GM21367 (cell line): ENCODE results near the gene MPP1.
A peak's percentile ranks its signal among the peaks of the same experiment; 100 is the strongest.

Experiments used
- ATAC-seq: cut with Tn5 transposase; IDR thresholded peaks from one replicate; pipeline ENCODE4 v1.9.1; 2021; ENCODE audit not compliant: unreplicated experiment

The MPP1 gene

DNA sequence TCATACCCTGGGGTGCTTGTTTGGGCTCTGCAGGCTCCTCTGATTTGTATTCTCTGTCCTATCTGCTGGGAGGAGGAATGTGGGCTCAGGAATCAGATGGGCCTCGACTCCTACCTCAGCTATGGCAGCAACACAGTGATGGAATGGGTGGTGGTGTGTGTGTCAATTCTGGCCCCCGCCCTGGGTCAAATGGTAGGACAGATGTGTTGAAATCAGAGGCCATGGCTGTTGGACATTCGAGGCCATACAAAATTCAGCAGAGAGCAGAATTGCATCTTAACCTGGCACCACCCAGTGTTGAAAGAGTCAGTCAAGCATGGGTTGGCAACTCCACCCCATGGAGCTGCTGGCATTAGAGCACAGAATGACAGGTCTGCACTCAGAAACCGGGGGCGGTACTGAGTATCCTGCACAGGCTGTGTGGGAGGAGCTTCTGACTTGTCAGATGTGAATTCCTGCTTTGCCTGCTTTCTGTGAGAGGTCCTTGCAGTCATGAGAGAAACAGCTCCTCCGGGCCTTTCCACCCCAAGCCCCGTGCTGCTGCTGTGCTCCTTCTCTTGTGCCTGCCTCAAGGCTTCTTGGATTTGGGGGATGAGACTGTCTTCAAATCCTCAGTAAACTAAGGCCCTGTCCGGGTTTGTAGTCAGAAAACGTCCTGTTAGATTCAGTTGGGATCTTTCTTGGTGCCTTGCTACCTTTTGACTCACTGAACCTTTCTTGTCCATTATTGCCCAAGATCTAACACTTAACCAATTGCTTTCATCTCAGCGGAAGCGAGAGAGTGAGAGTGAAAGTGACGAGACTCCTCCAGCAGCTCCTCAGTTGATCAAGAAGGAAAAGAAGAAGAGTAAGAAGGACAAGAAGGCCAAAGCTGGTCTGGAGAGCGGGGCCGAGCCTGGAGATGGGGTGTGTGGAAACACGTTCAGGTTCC, 29.6 kb downstream of the MPP1 start:
- no peak for ATAC-seq

DNA sequence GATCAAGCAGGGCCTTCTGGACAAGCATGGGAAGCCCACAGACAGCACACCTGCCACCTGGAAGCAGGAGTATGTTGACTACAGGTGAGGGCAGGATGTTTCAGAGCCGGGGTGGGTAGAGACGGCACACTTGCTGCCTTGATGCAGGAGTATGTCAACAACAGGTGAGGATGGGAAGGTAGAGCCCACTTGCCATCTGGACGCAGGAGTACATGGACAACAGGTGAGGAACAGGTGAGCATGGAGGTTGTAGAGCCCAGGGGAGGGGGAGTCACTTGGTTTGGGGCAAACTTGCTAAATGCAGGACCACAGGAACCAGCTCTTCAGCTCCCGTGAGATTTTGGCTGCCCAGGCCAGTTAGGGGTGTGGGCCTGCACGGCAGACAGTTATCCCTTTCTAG, 30.7 kb downstream of the MPP1 start:
- no peak for ATAC-seq

DNA sequence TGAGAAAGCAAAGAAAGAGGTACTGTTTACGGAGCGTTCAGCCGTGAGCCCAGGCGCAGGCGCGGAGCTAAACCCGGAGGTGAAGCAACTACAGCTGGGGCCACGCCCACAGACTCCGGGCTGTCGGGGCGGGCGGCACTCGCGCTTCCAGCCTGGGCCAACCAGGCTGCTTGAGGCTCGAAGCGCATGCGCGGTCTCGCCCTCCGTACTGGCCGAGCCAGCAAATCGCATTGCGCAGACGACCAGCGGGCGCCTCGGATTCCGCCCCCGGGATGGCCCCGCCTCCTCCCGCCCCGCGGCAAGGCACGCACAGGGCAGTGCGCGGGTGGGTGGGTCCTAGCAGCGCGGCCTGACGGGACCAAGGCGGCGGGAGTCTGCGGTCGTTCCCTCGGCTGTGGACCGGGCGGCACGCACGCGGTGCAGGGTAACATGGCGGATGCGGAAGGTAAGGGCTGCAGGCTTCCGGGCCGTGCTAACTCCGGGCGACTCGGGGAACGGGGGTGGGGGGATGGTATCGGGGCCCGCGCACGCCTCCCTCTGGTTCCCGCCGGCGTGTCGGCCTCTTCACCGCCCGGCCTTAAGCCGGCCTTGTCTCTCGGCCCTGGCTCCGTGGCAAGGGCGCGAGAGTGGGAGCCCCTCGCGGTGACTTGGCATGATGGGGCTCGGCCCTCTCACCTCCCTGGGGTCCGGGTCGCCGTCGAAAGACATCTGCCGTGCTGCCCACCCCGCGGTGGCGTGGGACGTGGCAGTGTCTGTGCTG, 42.6 kb downstream of the MPP1 start, which contains the start of gene DKC1:
Gene DKC1, plus strand, starts transcription at position 328 of the 760 bp plus-strand sequence. Its CDS starts 102 bp downstream, at position 430.
- peak; percentile 83 for ATAC-seq

DNA sequence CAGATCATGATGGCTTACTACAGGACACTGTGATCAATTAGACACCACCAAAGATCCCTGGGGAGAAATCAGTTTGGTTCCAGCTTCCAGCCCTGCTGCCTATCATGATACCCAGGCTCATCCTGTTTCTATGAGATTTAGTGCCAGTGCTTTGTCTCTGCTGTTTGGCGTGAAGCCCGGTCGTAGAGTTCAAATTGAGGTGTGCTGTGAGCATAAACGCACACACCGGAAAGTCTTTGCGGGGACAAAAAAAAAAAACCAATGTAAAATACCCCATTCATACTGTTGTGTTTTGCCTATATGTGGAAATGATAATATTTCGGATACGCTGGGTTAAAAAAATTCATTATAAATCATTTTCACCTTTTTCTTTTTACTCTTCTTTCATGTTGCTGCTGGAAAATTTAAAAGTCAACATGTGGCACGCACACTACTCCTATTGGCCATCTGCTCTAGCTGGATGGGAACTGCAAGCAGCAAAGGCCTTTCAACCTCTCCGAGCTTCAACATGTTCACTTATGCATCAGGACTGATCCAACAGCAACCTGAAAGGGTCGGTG, 43.2 kb downstream of the MPP1 start:
- ATAC-seq, result no peak

DNA sequence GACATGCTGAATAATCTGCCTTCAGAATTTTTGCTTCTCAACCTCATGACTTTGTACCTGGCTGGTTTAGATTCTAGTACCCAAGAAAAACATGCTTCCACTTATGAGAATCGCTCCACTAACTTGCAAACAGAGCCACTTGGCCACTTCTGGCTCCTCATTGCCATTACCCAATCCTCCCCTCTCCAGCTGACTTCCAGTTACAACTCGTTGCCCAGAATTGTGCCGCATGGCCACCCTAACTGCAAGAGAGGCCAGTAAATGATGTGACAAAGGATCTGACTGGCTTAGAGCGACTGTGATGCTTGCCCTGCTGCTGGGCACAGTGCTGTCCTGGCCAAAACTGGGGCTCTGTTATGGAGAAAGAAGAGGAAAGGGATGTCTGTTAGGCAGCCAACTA, 46.6 kb downstream of the MPP1 start:
- ATAC-seq, result no peak

DNA sequence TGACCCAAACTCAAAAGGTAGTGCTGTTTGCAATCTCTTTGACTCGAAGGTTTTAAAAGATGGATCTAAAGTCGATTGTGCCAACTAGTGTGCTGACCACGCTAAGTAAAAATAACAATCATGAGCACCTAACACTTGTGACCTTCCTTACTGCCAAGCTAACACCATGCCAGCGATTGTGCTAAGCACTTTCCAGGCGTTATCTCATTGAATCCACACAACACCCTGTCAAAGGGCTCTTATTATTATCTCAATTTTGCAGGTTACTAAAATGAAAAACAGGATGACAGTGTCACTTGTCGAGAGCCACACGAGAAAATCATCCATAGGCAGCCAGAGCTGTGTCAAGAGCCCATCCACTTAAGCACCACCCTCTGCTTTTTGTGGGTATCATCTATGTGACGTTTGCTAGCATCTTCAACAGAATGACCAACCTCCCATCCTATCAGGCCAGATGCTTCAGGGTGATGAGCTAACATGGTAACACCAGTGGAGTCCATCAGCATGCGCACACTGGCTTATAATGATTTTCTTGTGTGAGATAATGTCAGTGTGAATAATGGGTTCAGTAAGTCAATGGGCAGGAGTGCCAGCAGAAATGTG, 53.5 kb downstream of the MPP1 start:
- no peak for ATAC-seq

DNA sequence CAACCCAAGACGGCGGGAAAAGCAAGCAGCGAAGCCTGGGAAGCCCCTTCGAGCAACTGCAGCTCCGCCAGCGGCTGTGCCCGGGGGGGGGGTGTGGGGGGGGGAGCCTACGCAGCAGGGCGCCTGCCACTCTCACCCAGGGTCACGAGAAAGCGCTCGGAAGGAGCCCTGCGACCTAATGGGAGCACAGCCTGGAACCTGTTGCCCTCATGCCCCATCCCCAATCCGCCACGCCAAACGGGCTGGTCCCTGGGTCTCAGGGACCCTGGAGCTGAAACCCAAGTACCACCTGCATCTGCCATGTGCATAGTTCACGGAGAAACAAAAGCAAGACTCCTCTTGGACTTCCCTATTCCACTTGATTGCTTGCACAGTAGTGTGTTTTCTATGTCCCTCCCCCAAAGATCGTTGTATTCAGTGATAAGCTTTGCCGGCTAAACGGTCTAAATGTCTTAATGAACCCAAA, 54.0 kb downstream of the MPP1 start:
- ATAC-seq, result no peak

DNA sequence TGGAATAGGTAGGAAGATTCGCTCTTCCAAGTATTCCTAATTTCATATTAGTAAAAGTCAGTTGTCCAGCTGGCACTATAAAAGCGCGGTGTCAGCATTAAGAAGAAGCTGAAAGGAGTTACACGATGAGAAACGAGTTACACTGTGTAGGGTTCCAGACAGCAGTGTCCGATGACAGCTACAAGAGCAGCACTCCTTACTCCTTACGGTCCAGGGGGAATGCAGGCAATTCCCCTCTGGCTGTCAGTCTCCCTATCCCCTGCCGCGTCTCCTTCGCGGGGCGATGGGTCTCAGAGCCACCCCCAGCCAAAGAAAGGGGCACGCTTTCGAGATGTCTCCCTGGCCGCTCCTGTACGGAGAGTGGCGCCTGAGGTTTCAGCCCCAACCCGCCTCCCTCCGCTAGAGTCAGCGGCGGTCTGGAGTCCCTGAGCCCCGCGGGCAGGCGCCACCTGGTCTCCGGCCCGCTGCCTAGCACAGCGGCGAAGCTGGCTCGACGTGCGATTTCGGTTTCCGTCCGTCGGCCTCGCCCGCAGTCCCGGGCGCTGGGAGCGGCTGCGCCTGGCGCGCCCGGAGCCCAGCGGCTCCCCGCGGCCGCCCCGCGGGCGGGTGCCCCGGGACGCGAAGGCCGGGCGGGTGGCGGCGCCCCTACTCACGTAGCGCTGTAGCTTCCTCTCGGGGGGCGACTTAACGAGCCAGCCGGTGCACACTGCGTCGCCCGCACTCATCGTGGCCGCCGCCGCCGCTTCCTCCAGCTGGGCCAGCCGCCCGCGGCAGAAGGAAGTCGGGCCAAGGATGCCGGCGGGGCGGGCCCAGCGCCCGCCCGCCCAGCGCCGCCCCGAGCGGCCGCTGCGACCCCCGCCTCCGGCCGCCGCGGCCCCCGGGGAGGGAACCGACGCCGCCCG, 54.7 kb downstream of the MPP1 start, which contains the start of gene GAB3:
Gene GAB3, minus strand, starts transcription at position 777 of the 902 bp plus-strand sequence. Its CDS starts 52 bp downstream, at position 725.
- peak; percentile 56 for ATAC-seq

DNA sequence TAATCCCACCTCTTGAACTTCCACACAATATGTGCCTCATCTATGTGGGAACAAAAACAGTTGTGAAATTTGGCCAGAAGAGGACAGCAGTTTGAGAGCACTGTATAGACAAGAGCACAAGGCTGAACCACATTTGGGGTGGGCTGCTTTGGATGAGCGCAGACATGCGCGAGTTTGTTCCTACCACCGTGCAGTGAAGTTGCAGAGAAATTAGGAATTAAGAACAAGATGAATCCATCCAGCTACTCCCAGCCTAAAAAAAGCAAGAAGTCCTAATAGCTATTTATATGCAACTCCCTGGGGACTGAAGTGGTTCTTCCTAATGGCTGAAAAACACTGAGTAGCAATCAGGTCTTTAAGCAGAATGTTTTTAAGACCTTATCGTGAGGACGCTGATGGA, 55.4 kb downstream of the MPP1 start:
- ATAC-seq, result no peak

DNA sequence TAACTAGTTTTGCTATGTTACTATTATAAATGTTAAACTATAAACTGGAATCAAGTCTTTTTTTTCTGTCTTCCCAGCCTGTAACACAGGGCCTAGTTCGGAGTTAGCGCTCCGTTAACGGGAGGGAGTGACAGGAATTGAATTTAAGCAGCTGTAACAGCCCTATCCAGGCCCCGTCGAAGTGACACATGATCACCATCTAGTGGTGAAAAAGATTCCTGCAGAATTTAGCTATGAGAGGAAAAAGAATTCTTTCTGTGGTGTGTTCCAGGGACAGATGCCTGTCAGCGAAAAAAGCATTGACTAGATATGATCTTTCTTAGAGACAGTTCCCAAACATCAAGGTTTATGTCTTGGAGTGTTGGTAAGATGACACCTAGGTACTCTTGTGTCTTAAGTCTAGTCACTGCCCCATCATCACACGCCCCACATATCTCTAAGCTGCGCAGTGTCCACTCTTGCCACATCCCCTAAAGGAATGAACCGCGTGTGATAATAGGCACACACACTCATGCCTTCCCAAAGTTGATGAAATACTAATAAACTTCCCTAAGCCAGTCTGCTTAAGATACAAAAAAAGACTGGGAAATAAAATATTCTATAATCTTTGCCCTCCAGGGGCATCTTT, 56.5 kb downstream of the MPP1 start:
- ATAC-seq, result no peak

DNA sequence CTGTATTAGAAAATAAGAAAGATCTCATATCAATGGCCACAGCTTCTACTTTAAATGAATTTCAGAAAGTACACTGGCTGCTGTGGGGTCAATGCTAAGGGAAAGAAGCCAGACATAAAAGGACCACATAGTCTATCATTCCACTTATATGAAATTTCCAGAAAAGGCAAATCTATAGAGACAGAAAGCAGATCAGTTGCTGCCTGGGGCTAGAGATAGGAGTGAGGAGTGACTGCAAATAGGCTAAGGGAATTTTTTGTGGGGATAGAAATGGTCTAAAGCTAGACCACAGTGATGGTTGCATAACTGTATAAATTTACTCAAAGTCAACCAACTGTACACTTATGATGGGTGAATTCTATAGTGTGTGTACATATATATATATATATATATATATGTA, 62.7 kb downstream of the MPP1 start:
- ATAC-seq, result no peak

DNA sequence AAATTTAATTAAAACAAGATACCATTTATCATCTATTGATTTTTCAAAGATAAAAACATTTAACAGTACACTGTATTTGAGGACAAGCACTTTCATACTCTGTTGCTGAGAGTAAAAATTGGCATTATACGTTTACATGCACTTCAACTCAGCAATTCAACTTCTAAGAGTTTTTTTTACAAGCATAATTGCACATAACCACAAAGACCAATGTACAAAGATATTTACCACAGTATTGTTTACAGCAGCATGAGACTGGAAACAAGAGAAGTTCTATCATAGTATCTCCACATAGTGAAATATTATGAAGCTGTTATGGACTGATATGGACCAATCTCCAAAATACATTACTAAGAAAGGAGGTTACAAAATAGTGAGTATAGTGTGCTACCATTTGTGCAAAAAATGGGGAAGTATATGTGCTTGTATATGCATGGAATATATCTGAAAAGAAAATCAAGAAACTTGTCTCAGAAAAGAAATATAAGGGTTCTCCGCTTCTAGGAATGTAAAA, 65.3 kb downstream of the MPP1 start:
- ATAC-seq, result no peak

DNA sequence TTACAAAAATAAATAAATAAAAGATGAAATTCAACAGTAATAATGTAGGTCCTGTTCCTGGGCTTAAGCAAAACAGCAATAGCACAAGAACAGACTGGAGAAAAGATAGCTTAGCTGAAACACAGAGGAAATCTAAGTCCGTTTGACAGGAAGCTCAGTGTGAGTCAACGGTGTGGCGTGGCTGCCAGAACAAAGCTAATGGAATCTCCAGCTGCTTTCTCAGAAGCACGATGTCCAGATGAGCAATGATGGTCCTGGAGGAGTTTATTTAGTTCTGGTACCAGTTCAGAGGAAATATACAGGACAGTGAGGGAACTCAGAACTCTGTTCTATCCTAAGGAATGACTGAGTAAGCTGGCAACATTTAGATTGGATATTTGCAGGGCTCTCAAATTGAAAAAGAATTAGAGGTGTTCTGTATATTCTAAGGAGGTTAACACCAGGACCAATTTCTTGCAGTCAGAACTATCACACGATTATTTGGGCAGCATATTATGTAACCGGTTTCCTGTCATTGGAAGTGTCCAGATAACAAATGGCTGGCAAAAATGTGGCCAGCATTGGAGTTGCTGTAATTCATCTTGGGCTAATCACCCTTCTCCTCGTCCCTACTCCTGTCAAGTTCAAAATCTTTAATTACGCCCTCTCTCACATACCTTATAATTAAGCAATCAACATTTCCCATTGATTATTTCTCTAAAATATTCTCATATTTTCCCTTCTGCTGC, 67.1 kb downstream of the MPP1 start:
- no peak for ATAC-seq

DNA sequence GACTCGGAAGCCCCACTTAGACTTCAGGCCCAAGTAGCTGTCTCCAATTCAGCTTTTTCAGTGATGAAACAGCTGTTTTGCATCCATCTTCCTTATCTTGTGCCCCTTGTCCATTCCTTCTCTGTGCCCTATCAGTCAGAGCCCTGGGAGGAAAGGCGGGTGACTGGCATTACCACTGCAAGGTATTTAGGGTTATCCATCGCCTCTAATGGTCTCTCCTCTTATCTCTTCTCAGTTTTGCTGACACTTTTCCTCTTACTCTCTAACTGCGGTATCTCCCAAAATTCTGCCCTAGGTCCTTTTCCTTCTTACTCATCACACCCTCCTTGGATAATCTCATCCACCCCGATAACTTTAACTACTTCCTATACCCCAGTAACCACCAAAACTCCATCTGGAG, 68.1 kb downstream of the MPP1 start:
- ATAC-seq, result no peak

DNA sequence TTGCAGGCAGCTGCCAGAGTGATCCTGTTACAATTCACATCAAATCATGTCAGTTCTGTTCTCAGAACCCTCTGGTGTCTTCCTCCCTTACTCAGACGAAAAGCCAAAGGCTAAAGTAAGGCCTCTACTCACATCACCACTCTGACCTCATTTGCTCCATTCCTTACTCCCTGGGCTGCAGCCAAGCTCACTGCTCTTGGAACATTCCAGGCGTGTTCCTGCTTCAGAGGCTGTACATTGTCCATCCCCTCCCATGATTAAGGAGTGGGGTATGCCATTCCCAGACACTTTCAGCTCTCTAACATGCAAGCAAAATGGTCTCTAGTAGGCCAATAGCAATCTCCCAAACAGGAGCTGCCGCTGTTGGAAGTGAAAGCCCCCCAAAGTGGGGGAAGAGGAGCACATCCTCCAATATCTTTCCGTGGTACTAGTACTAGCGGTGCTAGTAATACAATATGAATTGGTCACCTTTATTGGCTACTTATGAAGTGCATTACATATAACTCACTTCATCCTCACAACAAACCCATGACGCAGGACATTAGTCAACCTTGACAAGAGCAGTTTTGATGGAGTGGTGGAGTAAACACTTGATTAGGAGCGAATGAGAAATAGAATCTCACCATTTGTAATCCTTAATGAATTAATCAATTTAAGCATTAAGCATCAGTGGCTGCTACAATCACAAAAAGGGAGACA, 69.4 kb downstream of the MPP1 start:
- ATAC-seq, result no peak

DNA sequence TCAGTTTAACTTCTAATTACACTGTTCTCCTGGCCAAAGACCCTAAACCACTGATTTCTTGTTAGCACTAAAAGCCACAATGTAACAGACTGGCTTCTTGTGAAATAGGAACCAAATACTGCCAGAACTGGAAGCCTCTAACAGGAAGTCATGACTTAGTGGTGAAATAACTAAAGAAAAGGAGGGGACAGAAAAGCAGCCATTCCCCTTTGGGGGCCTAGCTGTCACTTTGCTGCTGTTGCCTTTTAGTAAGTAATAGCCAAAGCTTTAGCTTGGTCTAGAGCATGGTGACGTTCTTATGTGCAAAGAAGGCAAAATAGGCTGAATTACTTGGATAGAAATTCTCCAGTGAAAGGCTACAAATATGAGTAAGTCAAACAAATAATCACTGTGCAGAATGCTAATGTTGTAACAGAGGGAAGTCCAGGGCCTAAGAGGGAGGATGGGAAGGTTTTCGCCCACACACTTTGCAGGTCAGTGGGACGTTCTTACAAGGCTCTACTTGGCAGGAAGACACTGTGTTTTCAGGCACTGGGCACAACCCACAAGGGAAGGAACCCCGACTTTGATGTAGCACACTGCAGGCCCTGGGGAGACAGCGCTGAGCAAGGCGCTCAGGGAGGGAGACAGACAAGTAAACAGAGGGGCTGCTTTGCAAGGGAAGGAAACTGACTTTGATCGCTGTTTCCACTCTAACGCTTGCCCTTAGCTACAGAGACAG, 71.1 kb downstream of the MPP1 start:
- no peak for ATAC-seq

DNA sequence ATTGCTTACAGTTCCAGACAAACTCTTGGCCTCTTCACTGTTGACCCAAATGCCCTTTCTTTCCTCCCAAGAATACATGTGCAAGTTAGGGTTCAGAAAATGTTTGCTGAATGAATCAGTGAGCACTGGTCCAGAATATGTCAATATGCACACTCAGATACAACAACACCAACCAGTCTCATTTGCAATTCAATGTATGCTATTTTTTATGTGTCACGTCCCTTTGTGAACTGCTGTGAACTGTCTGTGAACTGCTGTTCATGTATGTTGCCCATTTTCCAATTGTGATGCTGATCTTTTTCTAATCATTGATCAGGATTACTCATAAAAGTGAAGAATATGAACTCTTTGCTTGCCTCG, 72.2 kb downstream of the MPP1 start:
- ATAC-seq, result no peak
